ENCODE results near the gene SLC45A1.

SLC45A1 gene

DNA sequence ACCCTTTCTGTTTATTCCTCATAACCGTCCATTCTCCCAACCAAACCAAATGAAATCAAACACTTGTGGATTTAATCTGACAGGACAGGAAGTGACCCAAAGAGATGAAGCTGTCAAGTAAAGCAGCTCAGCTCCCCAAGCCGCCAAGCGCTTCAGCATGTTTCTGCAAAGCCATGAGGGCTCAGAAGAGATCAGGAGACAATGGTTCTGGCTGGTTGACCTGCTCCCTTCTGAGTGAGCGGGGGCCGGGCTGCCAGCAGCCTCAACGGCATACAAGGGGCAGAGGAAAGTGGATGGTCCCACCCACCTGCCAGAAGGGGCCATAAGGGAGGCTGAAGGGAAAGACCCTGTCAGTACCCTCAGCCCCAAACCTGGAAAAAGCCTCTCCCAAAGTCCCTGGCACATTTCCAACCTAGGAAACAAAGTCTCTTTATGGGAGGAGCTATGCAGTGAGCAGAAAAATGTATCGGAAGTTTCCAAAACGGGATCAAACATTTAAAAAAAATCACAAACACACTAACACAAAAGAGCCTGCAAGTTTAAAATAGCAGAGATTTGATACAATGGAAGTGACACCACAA, 45.4 kb downstream of the SLC45A1 start:
- no peak overlapping the region for H3K27ac ChIP-seq (ENCODE audit: extremely low read depth, low read depth, low read length)
- TF ChIP-seq ZNF426 (tag by site-specific recombination; IDR thresholded peaks at IDR 0.05) (no peak), ZSCAN18 (tag by site-specific recombination; IDR thresholded peaks at IDR 0.05) (no peak), ZNF837 (tag by site-specific recombination; IDR thresholded peaks at IDR 0.05) (no peak), ZBTB8A (tag by site-specific recombination; IDR thresholded peaks at IDR 0.05) (no peak), MYNN (tag by site-specific recombination; IDR thresholded peaks at IDR 0.05; ENCODE audit: borderline replicate concordance) (no peak), PRDM6 (tag by site-specific recombination; IDR thresholded peaks at IDR 0.05) (no peak), ZNF24 (tag by site-specific recombination; IDR thresholded peaks at IDR 0.05) (no peak), ZNF510 (tag by site-specific recombination; IDR thresholded peaks at IDR 0.05; ENCODE audit: insufficient replicate concordance) (no peak), ZNF311 (tag by site-specific recombination; IDR thresholded peaks at IDR 0.05; ENCODE audit: borderline replicate concordance) (no peak), ZNF280D (tag by site-specific recombination; IDR thresholded peaks at IDR 0.05) (no peak), ZBTB17 (tag by site-specific recombination; IDR thresholded peaks at IDR 0.05) (no peak), OSR2 (tag by site-specific recombination; IDR thresholded peaks at IDR 0.05) (no peak), ZNF302 (tag by site-specific recombination; IDR thresholded peaks at IDR 0.05; ENCODE audit: low read depth) (no peak), ZNF239 (tag by site-specific recombination; IDR thresholded peaks at IDR 0.05) (no peak), ZNF776 (tag by site-specific recombination; IDR thresholded peaks at IDR 0.05; ENCODE audit: borderline replicate concordance) (no peak), ZFP37 (tag by site-specific recombination; IDR thresholded peaks at IDR 0.05) (no peak), ZNF214 (tag by site-specific recombination; IDR thresholded peaks at IDR 0.05; ENCODE audit: borderline replicate concordance) (no peak), ZNF132 (tag by site-specific recombination; IDR thresholded peaks at IDR 0.05; ENCODE audit: borderline replicate concordance) (no peak), ZSCAN4 (tag by site-specific recombination; IDR thresholded peaks at IDR 0.05) (no peak), ZNF692 (tag by site-specific recombination; IDR thresholded peaks at IDR 0.05) (no peak)
- ChIA-PET CTCF (interaction anchor here (0.6 to 2.6 kb wide), 2 partner anchors 11 to 95 kb away, joined by 3 to 7 read pairs; no protein-coding TSS in a partner anchor), POLR2A (no interaction called here)
- H3K4me3 ChIP-seq (ENCODE audit: low read depth, low read length): no peak overlapping the region
- H3K9me3 ChIP-seq (ENCODE audit: control insufficient read depth, insufficient read depth, low read depth, low read length): no peaks in the 10 kb centered on the region
- 0 out of 2 replicates have a peak, but pooled peaks cover 2% of the 10 kb centered on the region for H3K4me1 ChIP-seq (ENCODE audit: control insufficient read depth, insufficient read depth, low read length)
- H3K36me3 ChIP-seq (ENCODE audit: control insufficient read depth in 2 of 2, insufficient read depth in 1 of 2, low read length in 2 of 2): peaks cover 0 to 77% of the 10 kb centered on the region in 2 experiments; a peak in 2 of 3 replicates

Data from HEK293 (cell line).